Left ventricle myocardium inferior (tissue), 1 donor: ENCODE measurements around the gene DEPDC5. TPM values are rescaled to one million over a fixed set of nuclear protein-coding genes. Genes with fewer than 3 reads are reported as not detected.
"Not testable (repeated sequence)": the region's sequence is repeated elsewhere in the genome, so short reads cannot be mapped to it uniquely, and the experiment has no call there.

Experiments
- DNase-seq: peaks from one replicate; pipeline ENCODE4 v3.0.0-alpha.2; 2020
- H3K27ac ChIP-seq: fragments of 200-600 bp; replicated peaks from 2 replicates; pipeline ENCODE4 v1.8.0; 2021
- H3K27me3 ChIP-seq: fragments of 200-600 bp; 2 replicates; pipeline ENCODE4 v1.8.0; 2021; ENCODE audit warnings: low read depth
- H3K36me3 ChIP-seq: fragments of 200-600 bp; 2 replicates; pipeline ENCODE4 v1.8.0; 2021
- H3K4me1 ChIP-seq: fragments of 200-600 bp; 2 replicates; pipeline ENCODE4 v1.8.0; 2021
- H3K4me3 ChIP-seq: fragments of 200-600 bp; 2 replicates; pipeline ENCODE4 v1.8.0; 2021; ENCODE audit warnings: mild to moderate bottlenecking, moderate library complexity
- H3K9me3 ChIP-seq: fragments of 200-600 bp; replicated peaks from 2 replicates; pipeline ENCODE4 v1.8.0; 2021
- intact Hi-C: fragments of 100-400 bp; cut with micrococcal nuclease; formaldehyde crosslinking; loops from one replicate; pipeline ENCODE4 v1.11.0; 2022
- total RNA-seq: library from RNA; stranded (reverse); fragmentation: NEBNext Ultra II Directional; extraction: Animal tissue kit (Norgen Biotek cat#: 25700); gene quantifications from one replicate; pipeline ENCODE4 v1.2.1, GENCODE V29; 2021
- TF ChIP-seq, protein P1 (sequence below): fragments of 200-600 bp; IDR thresholded peaks from 2 replicates; pipeline ENCODE4 v1.8.0; 2021; ENCODE audit warnings: antibody characterized with exemption, mild to moderate bottlenecking, borderline replicate concordance
- donor health status: DM: no; HTN: yes; CAD: no; lungs with severe emphysema.

Gene DEPDC5
- total RNA-seq, 1 donor from 2014 or later, result 11.4 TPM

DNA sequence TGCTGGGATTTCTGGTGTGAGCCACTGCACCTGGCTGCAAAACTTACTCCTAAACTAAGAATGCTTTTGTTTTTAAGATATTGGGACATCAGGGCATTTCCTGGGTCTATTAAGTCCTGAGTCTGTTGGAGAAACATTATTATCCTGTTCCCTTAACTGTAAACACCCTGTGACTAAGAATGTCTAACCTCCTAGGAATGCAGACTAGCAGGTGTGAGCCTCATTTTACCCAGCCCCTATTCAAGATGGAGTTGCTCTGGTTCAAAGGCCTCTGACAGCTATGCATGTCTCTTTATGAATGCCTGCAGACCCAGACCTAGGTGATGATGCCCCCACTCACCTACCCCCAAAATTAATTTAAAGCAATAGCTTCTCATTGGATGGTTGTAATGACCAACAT lies 46.2 kb downstream of the DEPDC5 start:
- DNase-seq, result no peak
- Histone ChIP-seq H3K4me3 (no peak overlapping the region), H3K27me3 (no peaks in the 10 kb centered on the region), H3K4me1 (no peaks in the 10 kb centered on the region), H3K9me3 (no peaks in the 10 kb centered on the region), H3K36me3 (peaks cover 93% of the 10 kb centered on the region), H3K27ac (no peak overlapping the region)
- intact Hi-C loops, result no loop called here
- TF ChIP-seq, protein P1, sequence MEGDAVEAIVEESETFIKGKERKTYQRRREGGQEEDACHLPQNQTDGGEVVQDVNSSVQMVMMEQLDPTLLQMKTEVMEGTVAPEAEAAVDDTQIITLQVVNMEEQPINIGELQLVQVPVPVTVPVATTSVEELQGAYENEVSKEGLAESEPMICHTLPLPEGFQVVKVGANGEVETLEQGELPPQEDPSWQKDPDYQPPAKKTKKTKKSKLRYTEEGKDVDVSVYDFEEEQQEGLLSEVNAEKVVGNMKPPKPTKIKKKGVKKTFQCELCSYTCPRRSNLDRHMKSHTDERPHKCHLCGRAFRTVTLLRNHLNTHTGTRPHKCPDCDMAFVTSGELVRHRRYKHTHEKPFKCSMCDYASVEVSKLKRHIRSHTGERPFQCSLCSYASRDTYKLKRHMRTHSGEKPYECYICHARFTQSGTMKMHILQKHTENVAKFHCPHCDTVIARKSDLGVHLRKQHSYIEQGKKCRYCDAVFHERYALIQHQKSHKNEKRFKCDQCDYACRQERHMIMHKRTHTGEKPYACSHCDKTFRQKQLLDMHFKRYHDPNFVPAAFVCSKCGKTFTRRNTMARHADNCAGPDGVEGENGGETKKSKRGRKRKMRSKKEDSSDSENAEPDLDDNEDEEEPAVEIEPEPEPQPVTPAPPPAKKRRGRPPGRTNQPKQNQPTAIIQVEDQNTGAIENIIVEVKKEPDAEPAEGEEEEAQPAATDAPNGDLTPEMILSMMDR, result no peak

DNA sequence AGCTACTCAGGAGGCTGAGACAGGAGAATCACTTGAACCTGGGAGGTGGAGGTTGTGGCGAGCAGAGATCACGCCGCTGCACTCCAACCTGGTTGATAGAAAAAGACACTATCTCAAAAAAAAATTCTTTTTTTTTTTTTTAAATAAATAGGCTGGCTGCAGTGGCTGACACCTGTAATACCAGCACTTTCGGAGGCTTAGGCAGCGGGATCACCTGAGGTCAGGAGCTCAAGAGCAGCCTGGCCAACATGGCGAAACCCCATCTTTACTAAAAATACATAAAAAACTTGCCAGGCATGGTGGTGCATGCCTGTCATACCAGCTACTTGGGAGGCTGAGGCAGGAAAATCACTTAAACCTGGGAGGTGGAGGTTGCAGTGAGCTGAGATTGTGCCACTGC lies 47.0 kb downstream of the DEPDC5 start:
- DNase-seq, H3K4me1 ChIP-seq, H3K27ac ChIP-seq, H3K9me3 ChIP-seq, H3K27me3 ChIP-seq, intact Hi-C loops, H3K4me3 ChIP-seq: not testable (repeated sequence)
- H3K36me3 ChIP-seq, result peaks cover 93% of the 10 kb centered on the region

DNA sequence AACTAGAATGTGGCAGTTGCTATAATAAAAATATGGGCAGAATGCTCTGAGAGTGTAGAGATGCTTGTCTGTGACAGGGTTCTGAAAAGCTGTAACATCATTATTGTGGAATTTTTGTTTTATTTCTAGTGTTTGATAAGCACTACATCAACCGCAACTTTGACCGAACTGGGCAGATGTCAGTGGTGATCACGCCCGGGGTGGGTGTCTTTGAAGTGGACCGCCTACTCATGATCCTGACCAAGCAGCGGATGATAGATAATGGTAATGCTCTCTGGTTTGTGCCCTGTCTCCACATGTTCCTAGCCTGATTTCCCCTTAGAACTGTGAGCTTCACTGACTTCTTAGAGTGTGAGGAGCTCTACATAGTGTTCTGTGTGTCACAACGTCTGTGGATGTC lies 48.8 kb downstream of the DEPDC5 start:
- DNase-seq, result no peak
- TF ChIP-seq, protein P1, result no peak
- H3K9me3 ChIP-seq, result no peaks in the 10 kb centered on the region
- H3K27me3 ChIP-seq, result no peaks in the 10 kb centered on the region
- no peaks in the 10 kb centered on the region for H3K4me1 ChIP-seq
- intact Hi-C loops, result no loop called here
- H3K36me3 ChIP-seq, result peaks cover 98% of the 10 kb centered on the region
- no peak overlapping the region for H3K4me3 ChIP-seq
- no peak overlapping the region for H3K27ac ChIP-seq

DNA sequence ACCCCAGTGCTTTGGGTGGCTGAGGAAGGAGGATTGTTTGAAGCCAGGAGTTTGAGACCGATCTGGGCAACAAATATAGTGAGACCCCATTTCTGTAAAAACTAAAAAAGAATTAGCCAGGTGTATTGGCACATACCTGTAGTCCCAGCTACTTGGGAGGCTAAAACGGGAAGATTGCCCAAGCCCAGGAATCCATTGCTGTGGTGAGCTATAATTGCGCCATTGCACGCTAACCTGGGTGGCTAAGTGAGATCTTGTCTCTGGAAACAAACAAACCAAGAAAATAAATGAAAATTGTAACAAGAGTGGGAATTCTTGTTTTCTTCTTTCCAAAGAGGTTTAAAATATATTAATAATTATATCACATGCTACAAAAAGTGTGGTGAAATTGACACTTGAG lies 52.9 kb downstream of the DEPDC5 start:
- TF ChIP-seq, protein P1, result no peak
- intact Hi-C loops, result no loop called here
- Histone ChIP-seq H3K27ac (no peak overlapping the region), H3K4me3 (no peak overlapping the region), H3K9me3 (no peaks in the 10 kb centered on the region), H3K27me3 (no peaks in the 10 kb centered on the region), H3K36me3 (peaks cover 90% of the 10 kb centered on the region), H3K4me1 (no peaks in the 10 kb centered on the region)
- DNase-seq, result no peak

DNA sequence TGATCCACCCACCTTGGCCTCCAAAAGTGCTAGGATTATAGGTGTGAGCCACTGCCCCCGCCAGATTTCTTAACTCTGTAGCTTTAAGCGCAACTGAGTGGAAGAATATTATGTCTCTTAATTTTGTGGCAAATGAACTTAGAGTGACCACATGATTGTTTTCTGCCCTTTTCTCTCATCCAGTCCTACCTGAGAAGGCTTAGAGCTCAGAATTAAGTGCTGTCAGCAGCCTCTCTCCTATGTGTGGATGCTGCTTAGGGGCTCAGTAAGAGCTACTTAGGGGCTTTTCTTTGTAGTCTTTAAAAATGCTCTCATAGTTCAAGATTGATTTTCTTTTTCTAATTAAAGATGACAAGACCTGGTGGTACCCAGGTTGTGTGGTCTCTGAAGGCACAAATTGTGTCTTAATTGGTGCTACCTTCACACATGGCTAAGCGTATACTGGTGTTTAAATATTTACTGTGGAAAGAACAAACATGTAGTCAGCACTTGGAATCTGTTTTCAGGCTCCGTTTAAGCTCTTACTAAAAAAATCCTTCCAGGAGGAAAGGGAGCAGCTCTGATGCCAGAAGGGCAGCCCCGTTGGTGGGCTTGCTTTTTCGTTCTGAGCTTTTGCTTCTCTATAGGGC lies 59.3 kb downstream of the DEPDC5 start:
- intact Hi-C loops, result no loop called here

DNA sequence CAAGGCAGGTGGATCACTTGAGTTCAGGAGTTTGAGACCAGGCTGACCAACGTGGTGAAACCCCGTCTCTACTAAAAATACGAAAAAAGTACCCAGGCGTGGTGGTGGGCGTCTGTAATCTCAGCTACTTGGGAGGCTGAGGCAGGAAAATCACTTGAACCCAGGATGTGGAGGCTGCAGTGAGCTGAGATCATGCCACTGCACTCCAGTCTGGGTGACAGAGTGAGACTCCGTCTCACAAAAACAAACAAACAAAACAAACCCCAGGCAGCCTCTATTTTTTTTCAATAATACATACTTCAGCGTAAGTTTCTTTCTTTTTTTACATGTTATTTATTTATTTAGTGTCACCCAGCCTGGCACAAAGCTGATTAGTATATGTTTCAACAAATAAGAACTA lies 60.1 kb downstream of the DEPDC5 start:
- DNase-seq, H3K27ac ChIP-seq, H3K4me1 ChIP-seq, H3K4me3 ChIP-seq, H3K9me3 ChIP-seq, H3K27me3 ChIP-seq, intact Hi-C loops: not testable (repeated sequence)
- H3K36me3 ChIP-seq, result peaks cover 99% of the 10 kb centered on the region

More for the DNA sequence above, 59.3 kb downstream of the DEPDC5 start:
- Histone ChIP-seq H3K9me3 (no peaks in the 10 kb centered on the region), H3K27ac (no peak overlapping the region), H3K4me1 (no peaks in the 10 kb centered on the region), H3K4me3 (no peak overlapping the region), H3K36me3 (peaks cover 93% of the 10 kb centered on the region), H3K27me3 (no peaks in the 10 kb centered on the region)
- DNase-seq, result no peak
- TF ChIP-seq, protein P1, result no peak
